Smooth muscle cell of the brain vasculature (primary cell): Measurements from ENCODE around the gene ZC3H12A.

Source experiments
- DNase-seq: peaks from one replicate; pipeline ENCODE4 v3.0.0-alpha.2; 2012; ENCODE audit warnings: low read depth, low spot score

ZC3H12A gene

DNA sequence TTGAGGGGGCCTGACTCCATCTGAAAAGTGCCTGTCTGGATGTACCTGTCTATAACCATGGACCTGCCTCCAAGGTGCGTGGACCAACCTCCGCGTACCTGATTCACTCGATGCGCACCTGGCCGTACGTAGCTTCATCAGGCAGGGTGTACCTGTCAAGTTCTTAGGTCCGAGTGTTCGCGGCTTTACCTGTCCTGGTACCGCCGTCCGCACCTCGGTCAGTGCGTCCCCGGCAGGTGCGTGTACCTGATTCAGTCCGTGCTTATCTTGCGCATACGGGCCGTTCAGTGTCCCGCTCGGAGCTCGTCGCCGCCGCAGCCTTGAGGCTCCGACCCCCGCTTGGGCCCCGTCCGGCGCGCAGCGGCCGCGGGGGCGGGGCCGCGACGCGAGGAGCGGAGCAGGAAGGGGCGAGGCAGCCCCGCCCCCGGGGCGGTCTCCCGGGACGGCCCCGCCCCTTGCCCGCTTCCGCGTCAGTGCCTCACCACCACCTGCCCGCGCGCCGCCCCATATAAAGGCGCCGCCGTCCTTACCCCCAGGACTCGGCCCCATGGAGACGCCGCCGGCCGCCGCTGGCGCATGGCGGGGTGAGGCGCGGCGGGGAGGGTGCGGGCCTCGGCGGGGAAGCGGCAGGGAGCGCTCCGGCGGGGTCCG, at the start of gene ZC3H12A:
Gene ZC3H12A, plus strand, starts transcription at position 535 of the 651 bp plus-strand sequence. CDS start 917 bp downstream, outside the sequence.
- no peak for DNase-seq

DNA sequence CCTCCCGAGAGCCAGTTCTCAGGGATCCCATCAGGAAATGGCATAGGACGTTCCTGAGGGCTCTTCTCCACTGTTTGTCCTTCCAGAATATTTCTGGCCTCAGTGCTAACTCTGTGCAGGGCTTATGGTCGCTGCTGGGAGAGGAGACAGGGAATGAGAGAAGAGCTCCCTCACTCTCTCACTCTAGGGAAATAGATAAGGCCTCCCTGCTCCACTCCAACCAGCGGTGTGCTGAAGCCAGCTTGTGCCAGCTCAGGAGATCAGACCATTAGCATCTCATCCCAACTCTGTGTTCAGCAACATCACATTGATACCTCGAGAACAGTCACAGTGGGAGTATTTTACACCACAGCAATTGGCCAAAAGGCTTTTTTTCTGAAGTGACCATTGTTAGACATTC, 49.2 kb upstream of the ZC3H12A start:
- DNase-seq, result no peak

DNA sequence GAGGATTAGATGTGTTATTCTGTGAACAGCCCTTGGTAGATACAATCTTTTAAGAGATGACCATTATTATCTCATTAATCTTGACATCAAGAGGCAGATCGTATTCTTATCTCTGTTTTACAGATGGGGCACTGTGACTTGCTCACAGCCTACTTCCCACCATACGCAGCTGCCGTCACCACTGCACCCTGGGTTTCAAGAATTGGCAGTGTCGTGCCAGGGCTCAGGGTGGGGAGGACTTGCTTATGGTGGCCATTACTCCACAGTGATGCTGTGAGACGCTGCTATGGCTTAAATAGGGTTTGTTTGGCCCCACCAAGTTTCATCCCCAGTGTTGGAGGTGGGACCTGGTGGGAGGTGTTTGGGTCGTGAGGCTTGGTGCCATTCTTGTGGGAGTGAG, 45.4 kb upstream of the ZC3H12A start:
- no peak for DNase-seq

DNA sequence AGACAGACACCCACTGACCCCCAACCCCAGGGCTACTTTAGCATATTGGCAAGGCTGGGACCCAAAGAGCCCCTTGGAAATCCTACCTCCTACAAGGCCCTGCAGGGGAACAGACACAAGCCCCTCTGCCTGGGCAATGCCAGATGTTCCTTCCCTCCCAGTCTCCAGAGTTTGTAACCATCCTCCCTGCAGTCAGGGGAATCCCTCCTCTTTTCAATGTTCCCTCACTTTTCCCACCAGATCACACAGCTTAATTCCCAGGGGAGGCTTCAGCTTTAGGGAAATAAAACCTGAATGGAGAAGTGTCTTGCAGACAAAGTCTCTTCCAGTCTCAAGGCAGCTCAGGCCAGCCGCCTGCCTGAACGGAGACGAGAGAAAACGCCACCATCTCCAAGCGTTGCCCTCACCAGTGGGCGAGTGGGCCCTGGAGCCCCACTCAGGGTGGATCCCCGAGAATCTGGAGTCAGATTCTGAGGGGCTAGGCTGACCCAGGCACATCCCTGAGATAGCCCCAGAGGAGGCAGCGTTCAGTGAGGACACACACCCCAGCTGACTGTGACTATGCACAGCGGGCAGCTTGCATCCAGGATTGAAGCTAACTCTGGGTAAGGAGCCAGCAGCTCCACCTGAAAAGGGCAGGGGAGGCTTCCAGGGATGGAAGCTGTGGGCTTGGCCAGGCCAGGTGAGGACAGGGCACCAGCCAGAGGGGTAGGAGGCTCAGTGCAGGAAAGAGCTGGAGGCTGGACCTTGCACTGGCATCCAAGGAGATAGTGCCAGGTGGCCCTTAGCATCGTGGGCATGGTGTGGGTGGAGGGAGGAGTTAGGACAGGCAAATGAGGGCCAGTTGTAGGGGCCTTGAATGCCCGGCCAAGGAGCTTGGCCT, 44.0 kb upstream of the ZC3H12A start:
- DNase-seq, result no peak

DNA sequence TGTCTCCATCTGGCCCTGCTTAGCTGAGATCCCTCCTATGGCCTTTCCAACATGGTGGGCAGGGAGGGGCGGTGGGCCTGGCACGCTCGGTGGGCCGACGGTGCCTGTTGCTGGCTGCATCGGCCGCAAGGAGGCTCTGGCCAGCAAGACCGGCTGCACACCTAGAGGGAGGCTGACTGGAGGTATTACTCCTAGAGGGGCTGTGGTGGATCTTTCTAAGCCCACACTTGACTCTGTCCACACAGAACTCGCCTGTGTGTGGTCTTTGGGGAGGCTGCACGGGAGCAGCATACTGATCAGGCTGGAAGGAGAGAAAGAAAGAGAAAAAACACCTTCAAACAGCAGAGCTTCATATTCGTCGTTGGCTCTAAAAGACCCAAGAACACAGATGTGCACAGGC, 41.7 kb upstream of the ZC3H12A start:
- no peak for DNase-seq

DNA sequence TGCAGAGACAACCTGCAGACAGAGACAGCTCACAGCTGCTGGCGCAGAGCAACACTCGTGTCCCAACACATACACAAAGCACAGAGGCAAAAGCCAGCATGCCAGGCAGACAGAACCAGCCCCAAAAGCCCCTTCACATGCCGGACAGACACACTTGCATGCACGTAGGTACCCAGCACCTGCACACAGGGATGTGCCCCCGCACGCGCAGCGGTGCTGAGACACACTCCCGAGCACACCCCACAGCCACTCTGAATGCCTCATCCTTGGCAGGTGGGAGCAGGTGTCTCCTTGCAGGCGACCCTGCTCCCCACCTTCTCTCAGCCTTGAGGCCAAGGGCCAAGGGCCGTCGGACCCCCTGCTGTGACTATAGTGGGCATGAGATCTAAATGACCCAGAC, 41.2 kb upstream of the ZC3H12A start:
- no peak for DNase-seq

DNA sequence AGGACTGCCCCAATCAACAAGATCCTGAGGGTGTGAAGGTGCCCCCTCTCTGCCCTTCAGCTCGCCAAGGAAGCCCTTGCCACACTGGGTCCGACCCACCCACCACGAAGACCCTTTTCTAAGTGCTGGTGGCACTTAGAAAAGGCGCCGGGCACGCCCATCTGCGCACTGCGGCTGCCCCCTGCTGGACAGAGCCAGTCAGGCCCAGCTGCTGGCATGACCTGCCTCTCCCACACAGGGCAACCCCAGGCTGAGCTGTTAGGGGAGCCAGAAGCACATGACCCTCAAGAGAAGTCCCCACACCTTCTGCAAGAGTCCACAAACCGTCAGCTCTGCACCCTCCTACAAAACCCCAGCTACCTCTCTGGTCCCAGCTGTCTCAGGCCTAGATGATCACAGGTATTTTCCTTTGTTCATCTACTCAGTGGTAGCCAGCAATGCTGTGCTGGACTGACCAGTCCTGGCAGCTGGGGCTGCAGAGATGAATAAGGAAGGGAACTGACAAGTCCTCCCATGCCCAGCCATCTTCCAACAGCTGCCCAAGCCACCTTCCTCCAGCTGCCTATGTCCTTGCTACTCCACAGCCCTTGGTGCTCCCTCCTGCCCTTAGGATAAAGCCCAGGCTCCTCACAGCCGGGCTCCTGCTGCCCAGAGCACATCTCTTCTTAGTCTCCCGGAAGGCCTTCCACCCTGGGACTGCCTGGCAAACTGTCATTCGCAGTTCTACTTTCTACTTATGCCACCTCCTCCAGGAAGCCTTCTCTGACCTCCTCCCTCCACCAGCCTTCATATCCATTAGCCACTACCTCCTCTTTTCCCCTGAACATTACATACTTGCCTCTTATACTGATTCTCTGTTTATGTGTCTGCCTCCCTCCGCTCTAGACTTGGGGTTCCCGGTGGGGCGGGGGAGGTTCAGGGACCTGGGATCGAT, 39.8 kb upstream of the ZC3H12A start:
- DNase-seq, result peak; percentile 10

DNA sequence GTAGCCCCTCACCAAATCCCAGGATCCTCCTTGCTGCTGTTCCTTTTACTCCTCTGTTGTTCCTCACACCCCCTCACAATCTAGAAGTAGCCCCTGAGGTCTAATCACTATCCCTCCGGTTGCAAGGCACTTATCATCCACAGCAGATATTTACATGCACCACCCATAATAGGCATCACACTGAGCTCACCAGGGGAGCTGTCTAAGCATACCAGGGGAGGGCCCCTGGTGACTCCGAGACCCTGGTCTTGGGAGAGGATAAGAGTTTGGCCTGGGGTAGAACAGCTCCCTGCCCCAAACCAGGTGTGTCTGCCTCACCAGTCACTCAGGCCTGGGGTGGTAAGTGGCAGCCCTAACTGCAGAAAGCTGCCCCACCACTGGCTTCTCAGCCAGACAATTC, 37.3 kb upstream of the ZC3H12A start:
- DNase-seq, result no peak

DNA sequence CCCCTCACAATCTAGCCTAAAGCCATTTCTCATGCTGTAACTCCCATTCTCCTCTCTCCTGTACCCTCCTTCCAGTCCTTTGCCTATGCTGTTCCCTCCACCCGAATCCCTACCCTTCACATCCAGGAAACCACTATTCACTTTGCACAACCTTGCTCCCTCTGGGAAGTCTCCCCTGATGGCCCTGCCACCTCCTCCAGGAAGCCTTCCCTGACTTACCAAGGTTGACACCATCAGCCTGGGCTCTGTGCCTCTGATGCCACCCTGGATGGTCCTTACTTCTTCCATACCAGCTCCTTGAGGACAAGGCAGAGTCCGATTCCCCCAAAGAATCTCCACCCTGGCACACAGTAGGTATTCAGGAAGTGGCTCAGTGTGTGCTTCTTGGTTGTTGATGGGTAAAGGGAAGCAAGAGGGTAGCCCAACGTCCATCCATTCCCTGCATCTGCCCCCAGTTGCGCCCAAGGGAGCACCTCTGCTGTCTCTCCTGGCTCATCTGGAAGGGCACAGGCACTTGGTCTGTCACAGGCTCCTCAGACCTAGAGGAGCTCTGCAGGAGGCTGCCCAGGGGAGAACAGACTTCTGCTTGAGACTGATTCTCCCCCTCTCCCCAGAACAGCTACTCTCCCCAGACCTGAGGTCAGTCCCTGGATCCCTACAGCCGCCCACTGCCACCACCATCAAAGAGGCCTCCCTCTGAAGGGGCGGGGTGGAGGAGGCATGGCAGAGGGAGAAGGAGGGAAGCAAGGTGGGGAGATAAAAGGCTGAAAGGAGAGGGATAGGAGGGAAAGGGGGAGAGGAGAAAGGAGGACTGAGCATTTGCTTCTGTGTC, 36.1 kb upstream of the ZC3H12A start:
- no peak for DNase-seq

DNA sequence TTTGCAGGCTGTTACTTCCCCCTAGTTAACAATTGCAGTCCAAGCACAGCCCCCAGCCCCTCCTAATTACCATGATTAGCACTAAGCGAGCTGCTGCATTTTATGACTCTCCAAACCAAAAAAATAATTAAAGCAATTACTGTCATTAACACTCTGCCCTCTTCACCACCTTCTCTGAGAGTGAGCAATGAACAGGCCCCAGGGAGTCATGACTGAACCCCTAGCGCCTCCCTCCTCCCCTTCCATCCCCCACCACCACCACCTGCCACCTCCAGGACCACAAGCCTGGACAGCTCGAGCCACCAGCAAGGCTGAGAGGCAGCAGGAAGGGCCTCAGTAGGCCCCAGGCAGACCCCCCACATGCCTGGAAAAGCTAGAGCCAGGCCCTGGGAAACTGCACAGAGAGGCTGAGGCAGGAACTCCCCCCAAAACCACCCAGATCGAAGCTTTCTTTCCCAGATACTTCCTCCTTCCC, 35.5 kb upstream of the ZC3H12A start:
- DNase-seq, result no peak

DNA sequence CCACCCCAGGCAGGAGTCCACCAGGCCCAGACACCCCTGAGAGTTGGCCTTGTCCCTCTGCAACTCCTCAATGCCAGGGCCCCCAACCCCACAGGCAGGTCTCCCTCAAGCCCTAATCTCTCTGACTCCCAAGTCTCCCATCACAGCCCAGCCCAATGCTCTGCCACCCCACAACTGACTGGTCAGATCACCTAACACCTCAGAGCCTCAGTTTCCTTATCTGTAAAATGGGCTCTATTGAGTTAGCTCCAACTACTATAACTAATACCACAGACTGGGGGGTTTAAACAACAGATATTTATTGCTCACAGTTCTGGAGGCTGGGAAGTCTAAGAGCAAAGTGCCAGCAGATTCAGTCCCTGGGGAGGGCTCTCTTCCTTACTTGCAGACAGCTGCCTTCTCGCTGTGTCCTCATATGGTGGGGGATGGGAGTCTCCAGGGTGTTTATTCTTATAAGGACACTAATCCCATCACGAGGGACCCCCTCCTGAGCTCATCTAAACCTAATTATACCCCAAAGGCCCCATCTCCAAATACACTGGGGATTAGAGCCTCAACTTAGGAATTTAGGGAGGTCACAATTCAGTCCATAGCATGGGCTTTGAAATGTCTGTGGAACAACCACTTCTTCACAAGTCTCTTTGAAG, 34.9 kb upstream of the ZC3H12A start:
- no peak for DNase-seq

DNA sequence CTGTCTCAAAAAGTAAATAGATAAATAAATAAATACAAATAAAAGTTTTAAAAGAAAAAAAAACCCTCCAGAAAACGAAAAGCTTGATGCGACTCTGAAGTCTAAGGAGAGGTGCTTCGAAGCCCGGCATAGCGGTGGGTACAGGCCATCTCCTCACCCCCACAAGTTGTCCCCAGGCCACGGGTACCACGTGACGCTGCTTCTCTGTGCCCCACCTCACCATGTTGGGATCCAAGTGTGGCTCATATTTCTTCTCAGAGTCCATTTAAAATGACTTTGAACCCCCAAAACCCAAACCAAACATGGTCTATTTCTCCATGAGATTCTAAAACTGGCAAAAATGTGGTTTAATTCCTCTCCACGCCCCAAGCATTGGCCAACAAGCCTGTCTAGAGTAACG, 32.9 kb upstream of the ZC3H12A start:
- DNase-seq, result no peak

DNA sequence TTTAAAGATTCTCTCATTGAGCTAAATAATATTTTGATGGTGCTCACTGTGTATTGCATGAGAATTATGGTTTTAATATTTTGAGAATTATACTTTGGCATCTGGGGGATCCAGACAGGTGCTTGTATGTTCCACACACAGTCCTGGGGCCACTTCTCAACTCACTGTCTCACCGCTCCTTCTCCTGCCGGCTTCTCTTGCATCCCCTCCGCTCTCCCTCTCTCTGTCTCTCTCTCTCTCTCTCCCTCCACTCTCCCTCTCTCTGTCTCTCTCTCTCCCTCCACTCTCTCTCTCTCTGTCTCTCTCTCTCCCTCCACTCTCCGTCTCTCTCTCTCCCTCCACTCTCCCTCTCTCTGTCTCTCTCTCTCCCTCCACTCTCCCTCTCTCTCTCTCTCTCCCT, 32.2 kb upstream of the ZC3H12A start:
- no peak for DNase-seq

DNA sequence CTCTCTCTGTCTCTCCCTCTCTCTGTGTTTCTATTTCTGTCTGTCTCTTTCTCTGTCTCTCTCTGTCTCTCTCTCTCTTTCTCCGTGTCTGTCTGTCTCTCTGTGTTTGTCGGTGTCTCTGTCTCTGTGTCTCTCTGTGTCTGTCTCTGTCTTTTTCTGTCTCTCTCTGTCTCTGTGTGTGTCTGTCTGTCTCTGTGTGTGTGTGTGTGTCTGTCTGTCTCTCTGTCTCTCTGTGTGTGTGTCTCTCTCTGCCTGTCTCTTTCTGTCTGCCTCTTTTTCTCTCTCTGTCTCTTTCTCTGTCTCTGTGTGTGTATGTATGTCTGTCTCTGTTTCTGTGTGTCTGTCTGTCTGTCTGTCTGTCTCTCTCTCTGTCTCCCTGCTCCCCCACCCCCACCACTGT, 31.7 kb upstream of the ZC3H12A start:
- DNase-seq, result no peak

DNA sequence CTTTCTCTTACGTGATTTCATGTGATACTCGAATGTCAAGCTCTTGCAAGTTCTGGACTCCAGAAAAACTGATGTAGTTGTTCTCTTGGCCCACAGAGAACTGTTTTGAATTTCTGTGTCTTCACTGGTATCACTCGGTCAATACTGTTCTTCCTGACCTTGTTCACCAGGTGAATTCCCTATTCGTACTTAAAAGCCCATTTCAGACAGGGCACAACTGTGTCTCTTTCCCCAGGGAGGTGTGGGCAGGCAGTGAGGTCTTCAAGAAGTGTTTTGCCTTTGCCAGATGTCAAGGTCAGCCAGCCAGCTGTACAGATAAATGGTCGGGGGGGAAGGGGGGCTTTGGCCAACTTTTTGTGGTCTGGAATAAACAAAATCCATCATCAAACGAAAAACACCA, 27.5 kb upstream of the ZC3H12A start:
- DNase-seq, result no peak

DNA sequence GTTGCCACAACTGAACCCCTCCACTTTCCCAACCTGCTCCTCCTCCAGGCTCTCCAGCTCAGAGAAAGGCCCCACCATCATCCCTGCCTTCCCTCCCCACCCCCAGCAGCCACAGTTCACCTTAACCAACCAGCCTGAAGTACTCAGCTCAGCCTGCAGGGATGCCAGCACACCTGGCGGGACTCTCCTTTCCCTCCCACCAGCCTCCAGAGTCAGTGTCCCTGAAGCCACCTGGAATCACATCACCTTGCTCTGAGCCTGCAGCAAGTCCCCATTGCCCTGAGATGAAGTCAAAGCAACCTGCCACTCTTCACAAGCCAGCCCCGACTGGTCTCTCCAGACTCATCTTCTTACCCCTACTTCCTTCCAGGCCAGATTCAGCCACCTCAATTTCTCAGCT, 26.2 kb upstream of the ZC3H12A start:
- no peak for DNase-seq

DNA sequence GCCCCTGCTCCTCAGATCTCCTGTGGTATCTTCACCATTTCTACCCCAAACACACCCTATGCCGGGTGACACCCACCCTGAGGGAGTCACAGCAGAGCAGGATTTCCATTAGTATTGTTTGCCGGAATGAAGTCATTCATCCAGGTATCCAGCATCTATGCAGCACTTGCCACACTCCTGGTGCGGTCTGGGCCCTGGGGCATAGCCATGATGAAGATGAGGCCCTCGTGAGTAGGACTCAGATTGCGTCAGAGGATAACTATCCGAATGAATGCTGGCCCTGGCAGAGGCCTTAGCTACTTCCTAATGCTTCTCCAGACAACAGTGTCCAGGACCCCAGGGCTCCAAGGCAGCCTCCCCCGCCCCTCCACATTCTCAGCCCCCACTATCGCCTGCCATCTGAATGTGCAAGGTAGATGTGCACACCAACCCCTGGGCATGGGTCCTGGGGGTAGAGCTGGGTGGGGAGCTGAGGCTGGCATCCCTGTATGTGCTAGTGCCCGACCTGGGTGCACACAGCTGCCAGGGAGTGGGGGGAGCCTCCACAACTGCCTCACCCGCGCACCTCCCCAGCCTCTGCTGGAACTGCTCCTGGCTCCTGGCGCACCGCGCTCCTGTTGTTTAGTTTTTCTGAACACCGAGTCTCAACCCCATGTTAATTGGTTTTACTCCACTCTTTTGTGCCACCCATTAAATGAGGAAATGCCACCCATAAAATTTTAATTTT, 25.5 kb upstream of the ZC3H12A start:
- no peak for DNase-seq

DNA sequence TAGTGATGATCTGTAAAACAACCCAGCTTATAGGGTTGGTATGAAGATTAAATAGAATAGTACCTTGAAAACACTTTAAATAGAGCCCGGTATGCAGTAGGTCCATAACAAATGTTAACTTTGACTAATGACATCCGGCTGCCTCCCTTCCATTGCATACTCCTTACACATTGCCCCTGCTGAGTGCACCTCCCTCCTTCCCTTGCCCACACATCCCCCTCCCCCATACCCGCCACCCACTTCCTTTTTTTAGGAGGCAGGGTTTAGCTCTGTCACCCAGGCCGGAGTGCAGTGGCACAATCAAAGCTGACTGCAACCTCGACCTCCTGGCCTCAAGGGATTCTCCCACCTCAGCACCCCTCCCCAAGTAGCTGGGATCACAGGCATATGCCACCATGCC, 24.4 kb upstream of the ZC3H12A start:
- DNase-seq, result no peak

DNA sequence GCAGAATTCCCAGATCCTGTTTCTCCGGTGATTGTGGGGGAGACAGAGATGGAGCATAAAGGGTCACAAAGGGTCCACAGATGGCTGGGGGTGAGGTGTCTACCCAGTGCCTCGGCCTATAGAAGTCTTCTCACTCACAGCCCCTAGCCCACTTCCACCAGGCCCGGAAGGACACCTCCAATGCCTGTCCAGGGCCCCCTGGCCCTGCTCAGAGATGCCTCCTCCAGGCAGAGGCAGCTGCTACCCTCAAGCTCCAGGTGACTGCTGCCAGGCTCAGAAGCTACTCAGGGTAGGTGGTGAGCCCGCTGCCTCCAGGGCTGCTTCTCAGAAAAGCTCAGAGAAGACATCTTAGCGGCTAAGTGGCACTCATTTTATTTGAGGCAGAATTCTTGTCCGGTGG, 22.0 kb upstream of the ZC3H12A start:
- DNase-seq, result no peak

DNA sequence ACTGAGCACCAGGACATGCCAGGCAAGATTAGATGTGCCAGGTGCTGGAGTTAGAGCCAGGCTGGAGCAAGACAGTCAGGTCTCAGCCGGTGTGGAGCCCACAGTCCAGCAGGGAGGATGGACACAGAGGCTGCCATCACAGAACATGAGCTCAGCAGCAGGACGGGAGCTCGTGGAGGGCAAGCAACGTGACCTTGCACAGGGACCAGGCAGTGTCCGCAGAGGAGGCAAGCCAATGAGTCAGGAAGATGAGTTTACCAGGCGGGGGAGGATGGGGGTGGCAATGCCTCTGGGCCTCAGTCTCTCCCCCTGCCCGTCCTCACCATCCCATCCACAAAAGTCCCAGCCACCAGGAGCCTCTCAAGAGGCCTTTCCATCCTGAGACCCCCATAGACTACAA, 20.7 kb upstream of the ZC3H12A start:
- no peak for DNase-seq
